ENCODE measurements around the gene ULK4.

DNA sequence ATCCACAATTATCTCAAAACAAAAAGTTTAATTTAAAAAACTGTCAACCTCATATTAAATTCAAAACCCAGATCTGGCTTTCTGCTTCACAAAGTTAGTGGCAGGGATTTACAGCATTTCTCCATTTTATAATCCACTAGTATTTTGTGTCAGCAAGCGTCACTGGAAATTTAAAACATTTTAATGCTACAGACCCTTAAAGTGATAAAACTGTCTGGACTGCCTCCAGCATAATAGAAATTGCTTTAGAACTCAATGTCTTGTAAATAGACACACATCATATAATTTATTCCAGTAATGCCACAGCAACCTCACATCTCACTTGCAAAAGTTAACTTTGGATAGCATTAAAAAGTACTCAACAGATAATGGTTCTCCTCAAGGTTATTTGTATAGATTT is 116.1 kb downstream of the ULK4 start:
- TF ChIP-seq, protein P1, sequence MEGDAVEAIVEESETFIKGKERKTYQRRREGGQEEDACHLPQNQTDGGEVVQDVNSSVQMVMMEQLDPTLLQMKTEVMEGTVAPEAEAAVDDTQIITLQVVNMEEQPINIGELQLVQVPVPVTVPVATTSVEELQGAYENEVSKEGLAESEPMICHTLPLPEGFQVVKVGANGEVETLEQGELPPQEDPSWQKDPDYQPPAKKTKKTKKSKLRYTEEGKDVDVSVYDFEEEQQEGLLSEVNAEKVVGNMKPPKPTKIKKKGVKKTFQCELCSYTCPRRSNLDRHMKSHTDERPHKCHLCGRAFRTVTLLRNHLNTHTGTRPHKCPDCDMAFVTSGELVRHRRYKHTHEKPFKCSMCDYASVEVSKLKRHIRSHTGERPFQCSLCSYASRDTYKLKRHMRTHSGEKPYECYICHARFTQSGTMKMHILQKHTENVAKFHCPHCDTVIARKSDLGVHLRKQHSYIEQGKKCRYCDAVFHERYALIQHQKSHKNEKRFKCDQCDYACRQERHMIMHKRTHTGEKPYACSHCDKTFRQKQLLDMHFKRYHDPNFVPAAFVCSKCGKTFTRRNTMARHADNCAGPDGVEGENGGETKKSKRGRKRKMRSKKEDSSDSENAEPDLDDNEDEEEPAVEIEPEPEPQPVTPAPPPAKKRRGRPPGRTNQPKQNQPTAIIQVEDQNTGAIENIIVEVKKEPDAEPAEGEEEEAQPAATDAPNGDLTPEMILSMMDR (IDR thresholded peaks at IDR 0.05), result no peak
- no peak for TF ChIP-seq POLR2A (IDR thresholded peaks at IDR 0.05)
